Measurements from ENCODE around the gene TESK2. TPM values are rescaled to one million over a fixed set of nuclear protein-coding genes. Genes with fewer than 3 reads are reported as not detected.
"Not testable (repeated sequence)": the region's sequence is repeated elsewhere in the genome, so short reads cannot be mapped to it uniquely, and the experiment has no call there.

TESK2 gene
- total RNA-seq, 4 donors from 2014 or later, result 16.0 to 28.9 (median 22.8) TPM

- no peak overlapping the region for H3K27ac ChIP-seq
- no peaks in the 10 kb centered on the region for H3K9me3 ChIP-seq
- peaks cover 4% of the 10 kb centered on the region for H3K4me1 ChIP-seq
- H3K27me3 ChIP-seq, result no peaks in the 10 kb centered on the region
- H3K4me3 ChIP-seq, result no peak overlapping the region
- no peaks in the 10 kb centered on the region for H3K36me3 ChIP-seq
- TF ChIP-seq POLR2A (IDR thresholded peaks at IDR 0.05) (no peak), EP300 (IDR thresholded peaks at IDR 0.05) (no peak)
- TF ChIP-seq, protein P1, sequence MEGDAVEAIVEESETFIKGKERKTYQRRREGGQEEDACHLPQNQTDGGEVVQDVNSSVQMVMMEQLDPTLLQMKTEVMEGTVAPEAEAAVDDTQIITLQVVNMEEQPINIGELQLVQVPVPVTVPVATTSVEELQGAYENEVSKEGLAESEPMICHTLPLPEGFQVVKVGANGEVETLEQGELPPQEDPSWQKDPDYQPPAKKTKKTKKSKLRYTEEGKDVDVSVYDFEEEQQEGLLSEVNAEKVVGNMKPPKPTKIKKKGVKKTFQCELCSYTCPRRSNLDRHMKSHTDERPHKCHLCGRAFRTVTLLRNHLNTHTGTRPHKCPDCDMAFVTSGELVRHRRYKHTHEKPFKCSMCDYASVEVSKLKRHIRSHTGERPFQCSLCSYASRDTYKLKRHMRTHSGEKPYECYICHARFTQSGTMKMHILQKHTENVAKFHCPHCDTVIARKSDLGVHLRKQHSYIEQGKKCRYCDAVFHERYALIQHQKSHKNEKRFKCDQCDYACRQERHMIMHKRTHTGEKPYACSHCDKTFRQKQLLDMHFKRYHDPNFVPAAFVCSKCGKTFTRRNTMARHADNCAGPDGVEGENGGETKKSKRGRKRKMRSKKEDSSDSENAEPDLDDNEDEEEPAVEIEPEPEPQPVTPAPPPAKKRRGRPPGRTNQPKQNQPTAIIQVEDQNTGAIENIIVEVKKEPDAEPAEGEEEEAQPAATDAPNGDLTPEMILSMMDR (IDR thresholded peaks at IDR 0.05), result no peak
- DNase-seq (ENCODE audit: low spot score in 2 of 2), result no peak
These were observed 117.4 kb downstream of the TESK2 start for GRCh38 chr1:45373573-45373972.

- H3K4me1 ChIP-seq, result peaks cover 2% of the 10 kb centered on the region
- no peak overlapping the region for H3K27ac ChIP-seq
- TF ChIP-seq EP300 (IDR thresholded peaks at IDR 0.05) (no peak), POLR2A (IDR thresholded peaks at IDR 0.05) (no peak), POLR2AphosphoS5 (IDR thresholded peaks at IDR 0.05) (no peak)
- TF ChIP-seq, protein P1 (IDR thresholded peaks at IDR 0.05), result no peak
- no peak for DNase-seq (ENCODE audit: low spot score in 2 of 2)
- no peak overlapping the region for H3K4me3 ChIP-seq
- no peaks in the 10 kb centered on the region for H3K27me3 ChIP-seq
- H3K36me3 ChIP-seq, result no peaks in the 10 kb centered on the region
- H3K9me3 ChIP-seq, result no peaks in the 10 kb centered on the region
These were observed 120.4 kb downstream of the TESK2 start for GRCh38 chr1:45370575-45370974.

DNA sequence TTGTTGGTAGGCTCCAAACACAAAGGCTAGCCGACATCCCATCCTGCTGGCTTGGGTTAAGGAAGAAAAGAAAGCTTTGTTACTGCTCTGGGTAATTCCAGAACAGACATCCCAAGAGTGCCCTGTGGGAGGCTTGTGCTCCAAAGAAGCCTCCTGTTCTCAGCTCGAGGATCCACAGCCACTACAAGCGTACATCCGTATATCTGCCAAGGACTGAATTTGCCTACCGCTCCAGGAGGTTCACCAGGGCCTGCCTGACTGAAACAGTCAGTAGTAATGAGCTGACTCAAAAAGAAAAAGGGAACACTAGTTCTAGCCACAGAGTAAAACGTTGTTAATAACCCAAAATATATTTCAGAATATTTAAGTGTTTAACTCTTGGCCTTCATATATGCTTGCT, 125.9 kb downstream of the TESK2 start:
- H3K36me3 ChIP-seq, result no peaks in the 10 kb centered on the region
- DNase-seq (ENCODE audit: low spot score in 2 of 2), result no peak
- no peaks in the 10 kb centered on the region for H3K9me3 ChIP-seq
- TF ChIP-seq, protein P1 (IDR thresholded peaks at IDR 0.05), result no peak
- TF ChIP-seq EP300 (IDR thresholded peaks at IDR 0.05) (no peak), POLR2AphosphoS5 (IDR thresholded peaks at IDR 0.05) (no peak), POLR2A (IDR thresholded peaks at IDR 0.05) (no peak)
- peaks cover 18% of the 10 kb centered on the region for H3K4me1 ChIP-seq
- H3K27me3 ChIP-seq, result no peaks in the 10 kb centered on the region
- no peak overlapping the region for H3K4me3 ChIP-seq
- no peak overlapping the region for H3K27ac ChIP-seq
- 75% methylated on average over 5 of the region's 6 CpGs for WGBS

GRCh38 chr1:45364294-45364693, 126.7 kb downstream of the TESK2 start:
- 91% methylated on average over 2 of the region's 2 CpGs for WGBS
- Histone ChIP-seq H3K27me3 (no peaks in the 10 kb centered on the region), H3K4me1 (peaks cover 21% of the 10 kb centered on the region), H3K9me3 (no peaks in the 10 kb centered on the region), H3K4me3 (no peak overlapping the region), H3K27ac (no peak overlapping the region), H3K36me3 (no peaks in the 10 kb centered on the region)
- TF ChIP-seq, protein P1 (IDR thresholded peaks at IDR 0.05), result no peak
- TF ChIP-seq EP300 (IDR thresholded peaks at IDR 0.05), result no peak
- TF ChIP-seq POLR2AphosphoS5 (IDR thresholded peaks at IDR 0.05), result no peak
- TF ChIP-seq POLR2A (IDR thresholded peaks at IDR 0.05), result no peak
- DNase-seq (ENCODE audit: low spot score in 2 of 2), result no peak

GRCh38 chr1:45360981-45361380, 130.0 kb downstream of the TESK2 start:
- H3K27me3 ChIP-seq; H3K9me3 ChIP-seq; DNase-seq (ENCODE audit: low spot score in 2 of 2); H3K36me3 ChIP-seq: not testable (repeated sequence)
- Histone ChIP-seq H3K27ac (peak overlapping the region; percentile 79), H3K4me1 (peaks cover 21% of the 10 kb centered on the region), H3K4me3 (peak overlapping the region; percentile 27)
- WGBS, result 21% methylated on average over 7 of the region's 7 CpGs

DNA sequence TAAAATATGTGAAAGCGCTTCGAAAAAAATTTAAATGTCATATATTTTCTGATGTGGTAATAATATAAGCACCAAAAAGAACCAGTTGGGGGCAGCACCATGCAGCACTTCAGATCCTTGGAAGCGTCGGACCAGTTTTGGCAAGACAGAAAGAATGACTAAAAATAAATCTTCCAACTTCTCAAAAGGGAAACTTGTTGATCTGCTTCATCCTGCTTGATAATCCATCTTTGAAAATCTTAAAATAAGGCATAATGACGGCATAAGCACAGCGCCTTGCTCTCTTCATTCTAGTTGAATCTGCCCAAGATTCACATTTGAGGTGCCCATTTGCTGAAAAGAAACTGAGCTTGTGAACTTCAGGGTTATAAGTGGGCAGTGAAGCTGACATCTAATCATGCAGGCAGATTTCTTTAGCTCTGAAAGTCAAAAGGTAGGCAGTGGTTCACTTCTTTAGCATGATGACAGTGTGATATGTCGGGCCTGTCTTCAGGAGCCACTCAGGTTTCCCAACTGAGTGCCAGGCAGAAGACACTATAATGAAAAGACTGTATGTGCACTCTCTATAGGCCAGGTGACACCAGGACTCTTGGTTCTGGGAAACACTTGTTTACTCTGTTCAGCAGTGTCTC, 131.0 kb downstream of the TESK2 start:
- no peak overlapping the region for H3K4me3 ChIP-seq
- peaks cover 21% of the 10 kb centered on the region for H3K4me1 ChIP-seq
- TF ChIP-seq, protein P1 (IDR thresholded peaks at IDR 0.05), result peak; percentile 42 to 54
- TF ChIP-seq EP300 (IDR thresholded peaks at IDR 0.05), result no peak
- H3K27me3 ChIP-seq, result no peaks in the 10 kb centered on the region
- H3K27ac ChIP-seq, result peak overlapping the region; percentile 79
- 13% methylated on average over 7 of the region's 7 CpGs for WGBS
- no peaks in the 10 kb centered on the region for H3K36me3 ChIP-seq
- no peak for DNase-seq (ENCODE audit: low spot score in 2 of 2)
- no peaks in the 10 kb centered on the region for H3K9me3 ChIP-seq

Measured in suprapubic skin (tissue), 4 donors.